Measurements from ENCODE around the gene FUCA1.

The FUCA1 gene

GRCh38 chr1:23867895-23868556 is at the start of gene FUCA1:
Gene FUCA1 (minus strand): TSS chr1:23868290. CDS start chr1:23868286, 4 bp downstream.
- DNase-seq: peak; percentile 95 to 97
- TF ChIP-seq GATA1 (IDR thresholded peaks at IDR 0.05; ENCODE audit: low read depth, low read length) (no peak), POLR2A (IDR thresholded peaks at IDR 0.05; ENCODE audit: low read length) (peak; percentile 53)

GRCh38 chr1:23916209-23917131 is 48.4 kb upstream of the FUCA1 start:
- TF ChIP-seq POLR2A (IDR thresholded peaks at IDR 0.05; ENCODE audit: low read length) (no peak), GATA1 (IDR thresholded peaks at IDR 0.05; ENCODE audit: low read depth, low read length) (no peak)
- DNase-seq: peak in 1 of 2 experiments; percentile 75

- no peak for DNase-seq
- no peak for TF ChIP-seq POLR2A (IDR thresholded peaks at IDR 0.05; ENCODE audit: low read length)
- TF ChIP-seq GATA1 (IDR thresholded peaks at IDR 0.05; ENCODE audit: low read depth, low read length): no peak
Measured at GRCh38 chr1:23915466-23915865, 47.4 kb upstream of the FUCA1 start.

- TF ChIP-seq GATA1 (IDR thresholded peaks at IDR 0.05; ENCODE audit: low read depth, low read length): no peak
- TF ChIP-seq POLR2A (IDR thresholded peaks at IDR 0.05; ENCODE audit: low read length): no peak
- no peak for DNase-seq
Measured at GRCh38 chr1:23914921-23915320, 46.8 kb upstream of the FUCA1 start.

- DNase-seq: no peak
- TF ChIP-seq POLR2A (IDR thresholded peaks at IDR 0.05; ENCODE audit: low read length) (no peak), GATA1 (IDR thresholded peaks at IDR 0.05; ENCODE audit: low read depth, low read length) (no peak)
Measured at GRCh38 chr1:23913212-23913880, 45.3 kb upstream of the FUCA1 start, which contains the start of gene CNR2. Gene CNR2 (minus strand): TSS chr1:23913362. CDS start chr1:23875617, 37,745 bp downstream.

GRCh38 chr1:23911921-23912320 is 43.8 kb upstream of the FUCA1 start:
- no peak for TF ChIP-seq GATA1 (IDR thresholded peaks at IDR 0.05; ENCODE audit: low read depth, low read length)
- TF ChIP-seq POLR2A (IDR thresholded peaks at IDR 0.05; ENCODE audit: low read length): no peak
- DNase-seq: no peak

GRCh38 chr1:23910553-23911246 is 42.6 kb upstream of the FUCA1 start:
- DNase-seq: no peak

GRCh38 chr1:23910144-23910543 is 42.1 kb upstream of the FUCA1 start:
- no peak for DNase-seq
- TF ChIP-seq POLR2A (IDR thresholded peaks at IDR 0.05; ENCODE audit: low read length): no peak
- TF ChIP-seq GATA1 (IDR thresholded peaks at IDR 0.05; ENCODE audit: low read depth, low read length): no peak

More at GRCh38 chr1:23910553-23911246, 42.6 kb upstream of the FUCA1 start:
- no peak for TF ChIP-seq GATA1 (IDR thresholded peaks at IDR 0.05; ENCODE audit: low read depth, low read length)
- TF ChIP-seq POLR2A (IDR thresholded peaks at IDR 0.05; ENCODE audit: low read length): no peak

GRCh38 chr1:23909412-23909811 is 41.3 kb upstream of the FUCA1 start:
- TF ChIP-seq POLR2A (IDR thresholded peaks at IDR 0.05; ENCODE audit: low read length) (no peak), GATA1 (IDR thresholded peaks at IDR 0.05; ENCODE audit: low read depth, low read length) (no peak)
- no peak for DNase-seq

GRCh38 chr1:23908453-23909341 is 40.6 kb upstream of the FUCA1 start:
- no peak for DNase-seq
- TF ChIP-seq GATA1 (IDR thresholded peaks at IDR 0.05; ENCODE audit: low read depth, low read length) (no peak), POLR2A (IDR thresholded peaks at IDR 0.05; ENCODE audit: low read length) (no peak)

- no peak for TF ChIP-seq GATA1 (IDR thresholded peaks at IDR 0.05; ENCODE audit: low read depth, low read length)
- TF ChIP-seq POLR2A (IDR thresholded peaks at IDR 0.05; ENCODE audit: low read length): no peak
- no peak for DNase-seq
Measured at GRCh38 chr1:23906731-23907130, 38.6 kb upstream of the FUCA1 start.

GRCh38 chr1:23905461-23906025 is 37.5 kb upstream of the FUCA1 start:
- DNase-seq: no peak
- TF ChIP-seq POLR2A (IDR thresholded peaks at IDR 0.05; ENCODE audit: low read length): no peak
- no peak for TF ChIP-seq GATA1 (IDR thresholded peaks at IDR 0.05; ENCODE audit: low read depth, low read length)

Data from erythroblast (primary cell).